NAMALWA (cell line): ENCODE data around the gene THSD7B.
"Not testable (repeated sequence)": the region's sequence is repeated elsewhere in the genome, so short reads cannot be mapped to it uniquely, and the experiment has no call there.

Source experiments
- DNase-seq: peaks from one replicate; pipeline ENCODE4 v3.0.0-alpha.2; 2015; ENCODE audit warnings: low spot score

Gene THSD7B

DNA sequence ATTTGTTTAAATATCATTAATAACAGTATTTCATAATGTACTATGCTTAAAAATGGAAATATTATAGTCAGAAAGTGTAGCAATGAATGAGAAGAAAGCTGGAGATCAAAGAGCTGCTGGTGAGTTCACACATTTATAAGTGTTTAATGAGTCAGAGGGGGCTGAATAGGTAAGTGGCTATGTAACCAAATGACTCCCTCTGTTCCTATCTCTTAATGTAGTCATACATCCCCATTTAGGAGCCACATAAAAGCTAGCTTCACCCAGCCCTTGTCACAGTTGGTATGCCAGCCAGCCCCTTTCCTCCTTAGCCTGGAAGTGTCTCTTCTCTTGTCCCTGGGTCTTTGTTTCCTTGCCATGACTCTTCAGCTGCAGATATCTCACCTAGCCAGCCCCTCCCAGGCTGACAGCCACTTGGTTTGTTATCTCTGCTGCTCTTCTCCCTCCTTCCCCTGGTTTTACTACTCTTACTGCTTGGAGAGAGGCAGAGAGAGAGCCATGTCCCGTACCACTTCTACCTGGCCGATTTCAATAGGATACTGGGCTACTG is 760.4 kb downstream of the THSD7B start:
- no peak for DNase-seq

DNA sequence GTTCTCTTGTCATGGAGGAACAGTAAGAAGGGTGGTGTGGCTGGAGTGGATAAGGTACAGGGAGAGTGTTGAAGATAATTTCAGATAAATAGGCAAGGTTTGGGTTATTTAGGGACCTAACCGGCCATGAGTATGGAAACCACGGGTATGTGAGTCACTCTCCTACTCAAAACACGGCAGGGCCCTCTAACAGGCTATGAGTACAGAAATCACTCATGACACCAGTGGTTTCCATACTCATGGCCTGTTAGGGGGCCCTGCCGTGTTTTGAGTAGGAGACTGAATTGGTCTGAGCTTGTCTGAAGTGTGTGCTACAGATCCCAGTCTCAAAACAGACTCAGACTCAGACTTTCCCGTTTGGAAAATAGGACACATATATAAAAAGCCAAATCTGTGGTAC is 770.6 kb downstream of the THSD7B start:
- no peak for DNase-seq

DNA sequence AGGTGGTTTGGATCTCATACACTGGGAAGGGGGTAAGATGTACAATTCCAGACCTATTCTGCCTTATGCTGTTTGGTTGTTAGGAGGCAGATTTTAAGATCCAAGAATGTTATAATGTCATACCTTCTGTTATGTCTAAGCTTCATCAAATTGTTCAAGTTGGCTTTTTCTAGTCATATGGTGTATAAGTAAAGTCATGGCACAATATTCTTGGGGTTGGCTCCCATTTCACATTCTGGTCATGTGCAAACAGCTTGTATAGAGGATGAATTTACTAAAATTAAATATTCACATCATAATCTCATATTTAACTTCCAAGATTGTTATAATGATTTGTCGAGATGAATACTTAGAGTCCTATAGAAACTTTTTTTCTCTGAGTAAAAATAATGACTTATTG is 774.0 kb downstream of the THSD7B start:
- no peak for DNase-seq

DNA sequence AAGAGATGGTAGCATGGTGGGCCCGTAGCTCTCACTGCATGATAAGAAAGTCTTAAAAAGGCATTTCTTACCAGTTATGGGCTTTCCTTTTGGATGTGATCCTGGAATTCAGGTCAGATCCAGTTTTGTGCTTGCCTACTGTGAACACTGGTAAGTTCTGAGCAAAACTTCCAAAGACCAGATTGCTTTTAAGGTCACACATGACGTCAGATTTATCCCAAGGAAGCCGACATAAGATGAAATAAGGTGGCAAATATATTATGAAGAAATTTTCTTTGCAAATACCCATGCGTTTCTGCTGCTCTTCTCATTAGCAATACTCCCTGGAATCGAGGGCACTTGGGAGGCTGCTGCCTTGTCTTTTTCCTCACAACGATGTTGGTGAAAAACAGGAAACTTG is 782.5 kb downstream of the THSD7B start:
- no peak for DNase-seq

DNA sequence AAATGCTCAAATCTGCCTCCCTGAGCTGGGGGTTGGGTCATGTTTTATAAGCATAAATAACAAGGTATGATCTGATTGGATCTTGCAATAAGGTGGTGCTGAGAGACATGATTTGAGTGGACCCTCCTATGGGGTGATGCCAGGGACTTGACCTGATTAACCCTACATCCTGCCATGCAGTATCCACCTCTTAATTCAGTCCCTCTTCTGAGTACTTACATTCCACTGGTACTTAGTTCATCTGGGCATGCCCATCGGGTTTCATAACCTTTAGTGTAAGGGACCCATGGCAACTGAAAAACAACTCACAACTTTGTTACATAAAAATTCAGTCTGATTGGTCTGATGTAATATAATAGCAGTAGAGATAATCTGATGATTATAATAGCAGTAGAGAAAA is 801.0 kb downstream of the THSD7B start:
- no peak for DNase-seq

DNA sequence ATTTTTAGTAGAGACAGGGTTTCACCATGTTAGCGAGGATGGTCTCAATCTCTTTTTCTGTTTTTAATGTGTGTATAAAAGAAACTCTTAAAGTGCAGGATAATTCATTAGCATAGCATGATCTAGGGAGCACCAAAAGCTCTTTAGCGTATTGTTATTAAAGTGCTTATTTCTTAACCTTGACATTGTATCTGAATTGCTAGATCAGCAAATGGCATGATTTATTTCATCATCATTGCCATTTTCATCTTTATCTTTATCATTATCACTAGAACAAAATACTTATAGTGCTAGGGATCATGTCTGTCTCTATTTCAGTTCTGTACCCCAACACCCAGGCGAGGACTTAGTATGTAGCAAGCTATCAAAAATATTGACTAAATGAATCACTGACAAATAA is 805.1 kb downstream of the THSD7B start:
- no peak for DNase-seq

DNA sequence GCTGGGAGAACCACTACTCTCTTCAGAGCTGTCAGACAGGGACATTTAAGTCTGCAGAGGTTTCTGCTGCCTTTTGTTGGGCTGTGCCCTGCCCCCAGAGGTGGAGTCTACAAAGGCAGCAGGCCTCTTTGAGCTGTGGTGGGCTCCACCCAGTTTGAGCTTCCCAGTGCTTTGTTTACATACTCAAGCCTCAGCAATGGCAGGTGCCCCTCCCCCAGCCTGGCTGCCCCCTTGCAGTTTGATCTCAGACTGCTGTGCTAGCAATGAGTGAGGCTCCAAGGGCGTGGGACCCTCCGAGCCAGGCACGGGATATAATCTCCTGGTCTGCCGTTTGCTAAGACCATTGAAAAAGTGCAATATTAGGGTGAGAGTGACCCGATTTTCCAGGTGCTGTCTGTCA is 822.5 kb downstream of the THSD7B start:
- not testable (repeated sequence) for DNase-seq

DNA sequence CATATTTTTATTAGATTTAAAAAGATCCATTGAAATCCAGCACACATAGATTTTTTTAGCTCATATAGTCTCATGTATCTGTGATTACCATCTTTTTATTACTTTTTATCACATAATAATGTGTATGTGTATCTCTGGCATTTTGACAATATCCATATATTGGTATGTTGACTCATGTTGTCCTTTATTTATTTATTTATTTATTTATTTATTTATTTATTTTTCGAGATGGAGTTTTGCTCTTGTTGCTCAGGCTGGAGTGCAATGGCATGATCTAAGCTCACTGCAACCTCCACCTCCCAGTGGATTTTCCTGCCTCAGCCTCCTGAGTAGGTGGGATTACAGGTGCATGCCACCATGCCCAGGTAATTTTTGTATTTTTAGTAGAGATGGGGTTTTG is 823.2 kb downstream of the THSD7B start:
- DNase-seq = not testable (repeated sequence)

DNA sequence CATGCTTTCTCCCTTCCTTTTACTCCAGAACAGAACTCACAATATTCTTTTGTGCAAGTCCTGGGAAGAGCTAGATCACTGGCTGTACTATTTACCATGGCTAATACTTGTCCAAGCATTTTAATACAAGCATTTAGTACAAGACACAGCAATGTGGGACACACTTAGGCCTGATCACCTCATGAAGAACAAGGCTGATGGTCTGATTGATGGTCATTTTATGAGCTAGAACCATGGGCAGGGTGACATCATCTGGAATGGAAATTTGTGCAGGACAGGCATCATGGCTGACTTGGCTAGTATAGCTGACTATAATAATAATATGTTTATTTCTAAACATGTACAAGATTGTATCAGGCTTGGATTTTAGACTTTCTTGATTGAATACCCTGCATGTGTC is 824.8 kb downstream of the THSD7B start:
- no peak for DNase-seq

DNA sequence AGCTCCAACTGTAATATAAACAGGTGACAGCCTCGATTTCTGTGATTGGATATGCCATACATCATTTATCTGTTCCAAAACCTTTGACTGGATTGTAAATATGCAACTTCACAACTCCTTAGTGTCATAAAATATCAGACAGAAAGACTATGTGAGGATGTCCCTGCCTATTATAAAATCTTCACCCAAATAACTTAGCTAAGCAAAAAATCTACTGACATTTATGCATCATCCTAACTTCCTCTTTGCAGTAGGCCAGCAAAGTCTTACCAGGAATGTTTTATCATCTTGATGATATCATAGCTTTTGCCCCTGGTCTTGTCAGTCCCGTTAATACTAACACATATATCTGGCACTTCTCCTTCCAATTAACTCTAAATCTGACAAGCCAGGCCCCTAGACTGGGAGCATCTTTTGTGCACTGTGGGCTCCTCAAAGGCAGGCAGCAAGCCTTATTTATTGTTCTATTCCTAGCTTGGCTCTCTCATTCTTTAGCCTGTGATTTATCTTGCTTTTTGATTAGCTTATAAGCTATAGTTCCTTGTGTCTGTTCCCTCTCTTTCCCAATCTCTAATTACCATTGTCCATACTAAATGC is 842.5 kb downstream of the THSD7B start:
- DNase-seq = no peak

DNA sequence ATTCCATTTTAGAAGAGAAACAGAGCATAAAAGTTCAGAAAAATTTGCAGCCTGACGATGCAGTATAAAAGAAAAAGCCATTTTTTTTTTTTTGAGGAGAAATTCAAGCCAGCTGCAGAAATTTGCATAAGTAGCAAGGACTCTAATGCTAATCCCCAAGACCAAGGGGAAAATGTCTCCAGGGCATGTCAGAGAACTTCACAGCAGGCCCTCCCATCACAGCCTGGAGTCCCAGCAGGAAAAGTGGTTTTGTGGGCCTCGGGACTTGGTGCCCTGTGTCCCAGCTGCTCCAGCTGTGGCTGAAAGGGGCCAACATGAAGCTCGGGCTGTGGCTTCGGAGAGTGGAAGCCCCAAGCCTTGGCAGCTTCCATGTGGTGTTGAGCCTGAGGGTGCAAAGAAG is 873.6 kb downstream of the THSD7B start:
- DNase-seq = no peak

DNA sequence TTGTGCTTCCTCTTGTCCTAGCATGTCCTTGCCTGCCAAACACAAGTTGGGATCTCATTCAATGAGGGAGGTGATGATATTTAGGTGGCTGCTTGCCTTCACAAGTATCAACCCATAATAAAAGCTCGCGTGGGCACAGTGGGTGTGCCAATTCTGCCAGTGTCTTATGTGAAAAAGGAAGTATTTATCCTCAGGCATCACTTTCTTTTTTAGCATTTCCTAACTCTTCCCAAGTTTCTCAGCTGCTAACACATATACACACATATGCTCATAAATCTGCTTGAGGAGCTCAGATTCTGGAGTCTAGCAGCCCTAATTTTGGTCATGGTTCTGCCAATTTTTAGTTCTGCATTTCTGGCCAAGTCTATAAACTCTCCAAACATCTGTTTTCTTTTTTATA is 879.4 kb downstream of the THSD7B start:
- DNase-seq = no peak

DNA sequence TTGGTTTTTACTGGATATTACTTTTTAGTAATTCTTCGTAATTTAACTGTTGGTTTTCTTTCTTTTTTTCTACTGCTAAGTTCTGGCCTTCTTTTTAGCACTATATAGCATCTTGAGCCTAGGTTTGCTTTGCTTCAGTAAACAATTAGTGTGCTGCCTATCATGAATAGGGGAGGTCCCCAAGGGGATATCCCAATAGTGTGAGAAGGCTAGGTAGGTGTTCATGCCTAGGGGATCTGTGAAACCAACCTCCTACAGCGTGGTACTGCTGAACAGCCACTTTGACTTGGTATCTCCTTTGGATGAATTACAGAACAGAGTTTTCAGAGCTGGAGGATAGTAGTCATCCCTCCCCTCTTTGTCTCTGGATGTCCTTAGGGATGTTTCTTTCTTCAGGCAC is 888.7 kb downstream of the THSD7B start:
- DNase-seq = no peak

DNA sequence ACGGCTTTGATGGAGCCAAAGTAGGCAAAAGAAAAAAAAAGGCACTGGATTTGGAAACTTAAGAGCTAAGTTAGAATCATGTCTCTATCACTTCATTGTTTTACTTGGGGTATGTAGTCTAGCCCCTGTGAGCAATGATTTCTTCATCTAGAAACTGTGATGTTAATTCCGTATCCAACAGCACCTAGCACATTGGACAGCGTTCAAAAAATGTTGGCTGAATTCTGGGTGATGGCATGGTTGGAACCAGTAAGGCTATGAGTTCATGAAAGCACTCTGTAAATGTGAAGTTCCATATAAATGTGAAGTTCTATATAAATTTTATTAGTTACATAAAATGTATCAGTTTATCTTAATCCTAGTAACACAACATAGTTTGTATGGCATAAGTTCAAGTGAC is 890.5 kb downstream of the THSD7B start:
- DNase-seq = no peak

DNA sequence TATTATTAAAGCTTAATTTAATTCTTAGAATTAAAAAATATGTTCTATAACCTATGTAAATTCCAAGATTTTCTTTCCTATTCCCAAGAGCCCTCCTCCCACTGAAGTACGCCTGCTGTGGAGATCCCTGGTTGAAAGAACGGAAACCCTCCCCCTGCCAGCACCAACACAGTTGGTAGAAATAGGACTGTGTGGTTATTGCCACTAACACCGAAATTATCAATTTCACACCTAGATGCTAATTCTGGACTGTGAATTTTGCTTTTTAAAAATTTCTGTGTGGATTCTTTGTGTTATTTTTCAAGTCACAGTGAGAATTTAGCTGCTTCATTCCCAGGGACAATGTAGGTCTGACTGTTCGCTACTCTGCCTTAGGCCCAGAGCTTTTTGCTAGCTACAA is 893.1 kb downstream of the THSD7B start:
- DNase-seq = no peak

DNA sequence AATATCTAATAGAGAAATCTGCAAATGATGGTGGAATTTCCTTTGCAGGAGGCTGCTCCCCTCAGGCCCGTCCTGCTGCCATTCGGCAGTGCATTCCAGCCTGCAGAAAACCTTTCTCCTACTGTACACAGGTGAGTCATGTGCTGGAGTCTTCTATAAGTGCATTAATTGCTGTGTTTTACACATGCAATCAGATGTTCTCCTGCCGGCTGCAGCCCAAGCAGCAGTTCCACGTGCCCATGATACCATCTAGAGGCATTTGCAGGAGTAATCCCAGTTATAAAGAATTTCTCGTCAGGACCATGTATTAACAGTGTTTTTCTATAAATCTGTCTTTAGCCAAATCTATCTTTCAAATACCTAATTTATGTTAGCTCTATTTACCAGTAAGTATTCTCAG is 894.3 kb downstream of the THSD7B start:
- DNase-seq = peak; percentile 9

DNA sequence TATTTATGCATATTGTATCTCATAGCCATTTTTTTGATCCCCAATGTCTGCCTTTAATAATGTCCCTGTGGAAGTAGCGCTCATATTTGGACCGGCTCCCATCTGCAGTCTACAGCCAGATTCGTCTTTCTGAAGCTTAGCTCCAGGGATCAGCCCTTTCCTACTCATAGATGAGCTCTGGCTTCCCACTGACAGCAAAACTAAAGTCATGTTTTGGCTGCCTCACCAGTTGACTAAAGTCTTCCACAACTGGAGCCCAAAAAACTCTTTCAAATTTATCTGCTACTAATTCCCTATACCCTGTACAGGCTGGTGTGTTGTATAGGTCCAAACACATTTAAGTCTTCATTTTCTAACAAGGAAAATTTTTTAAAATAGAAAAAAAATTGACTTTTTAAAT is 904.8 kb downstream of the THSD7B start:
- DNase-seq = no peak

DNA sequence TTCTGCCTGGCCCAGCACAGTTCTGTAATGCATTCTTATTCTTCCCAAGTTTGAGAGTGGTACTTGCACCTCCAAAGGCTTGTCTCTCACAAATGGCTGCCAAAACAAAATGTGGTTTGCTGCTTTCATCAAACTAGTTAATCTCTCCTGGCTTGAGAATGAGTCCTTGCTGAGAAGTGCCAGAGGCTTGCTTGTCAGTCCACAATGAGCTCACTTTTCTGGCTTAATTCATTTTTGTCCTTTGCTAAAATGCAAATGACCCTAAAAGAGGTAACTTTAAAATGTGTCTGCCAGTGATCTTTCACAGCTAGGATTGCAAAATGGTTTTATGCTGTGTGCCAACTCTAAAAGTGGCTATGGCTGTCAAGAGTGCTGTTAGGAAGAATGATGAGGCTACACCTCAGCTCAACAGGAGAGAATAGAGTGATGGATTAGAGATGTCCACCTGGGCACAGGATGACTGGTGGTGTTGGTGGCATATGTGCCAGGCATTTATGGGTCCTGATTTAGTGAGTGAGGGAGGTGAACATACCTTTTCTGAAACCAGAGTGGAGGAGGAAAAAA is 907.7 kb downstream of the THSD7B start:
- no peak for DNase-seq

DNA sequence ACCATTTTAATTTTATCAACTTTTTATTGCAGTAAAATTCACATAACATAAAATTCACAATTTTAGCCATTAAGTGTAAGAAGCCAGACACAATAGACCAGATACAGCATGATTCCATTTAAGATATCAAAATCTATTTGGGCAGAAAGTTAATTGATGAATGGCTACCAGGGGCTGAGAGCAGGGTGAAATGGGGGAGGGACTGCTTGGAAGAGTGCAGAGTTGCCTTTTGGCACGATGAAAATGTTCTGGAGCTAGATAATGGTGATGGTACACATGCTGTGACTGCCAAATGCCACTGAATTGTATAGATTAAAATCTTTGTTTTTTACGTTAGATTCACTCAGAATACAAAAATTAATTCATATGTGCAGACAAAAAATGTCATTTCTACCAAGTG is 909.6 kb downstream of the THSD7B start:
- no peak for DNase-seq

DNA sequence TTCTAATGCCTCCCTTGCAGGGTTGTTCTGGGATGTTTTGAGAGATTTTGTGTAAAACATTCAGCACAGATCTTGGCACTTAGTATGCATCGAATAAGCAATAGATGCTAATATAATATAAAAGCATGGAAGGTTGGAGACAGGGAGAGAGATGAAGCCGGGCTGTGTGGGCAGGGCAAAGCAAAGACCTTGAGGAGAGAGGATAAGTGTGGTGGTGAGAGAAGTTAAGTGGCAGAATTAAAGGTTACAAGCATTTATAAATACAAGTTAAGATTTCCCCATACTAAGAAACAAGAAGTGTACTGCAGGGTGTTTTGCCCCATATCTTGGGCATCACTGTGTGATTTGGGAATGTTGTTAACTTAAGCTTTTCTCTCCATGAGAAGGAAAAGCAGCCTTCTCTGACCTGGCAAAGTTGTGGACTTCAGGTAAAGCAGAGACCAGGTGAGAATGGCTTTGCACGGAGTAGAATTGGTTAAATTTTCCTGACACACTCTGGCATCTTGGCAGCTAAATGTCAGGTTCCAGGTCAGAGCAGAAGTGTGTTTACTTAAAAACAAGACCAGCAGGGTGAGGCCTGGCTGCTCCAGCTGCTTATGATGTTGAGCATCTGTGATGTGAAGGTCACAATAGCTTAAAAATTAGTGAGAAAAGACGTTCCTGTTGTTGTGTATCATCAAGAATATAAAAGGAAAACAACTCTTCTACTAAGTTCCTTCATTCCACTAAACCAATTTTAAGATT is 910.4 kb downstream of the THSD7B start:
- no peak for DNase-seq

DNA sequence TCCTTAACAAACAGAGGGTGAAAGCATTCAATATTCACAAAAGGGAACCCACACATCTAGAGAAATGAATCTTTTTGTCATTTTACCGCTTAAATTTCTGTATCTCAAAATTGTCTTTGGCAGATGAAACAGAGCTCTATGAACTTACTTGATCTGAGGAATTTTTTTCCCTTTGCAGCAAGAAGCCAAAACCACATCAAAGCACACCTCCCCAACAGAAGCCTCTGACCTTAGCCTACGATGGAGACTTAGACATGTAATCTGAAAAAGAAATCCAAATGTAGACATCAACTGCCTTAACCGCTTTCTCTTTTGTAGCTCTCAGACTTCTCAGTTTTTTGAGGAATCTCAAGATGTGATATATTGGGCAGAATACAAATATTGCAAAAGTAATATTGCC is 911.0 kb downstream of the THSD7B start:
- DNase-seq = no peak

DNA sequence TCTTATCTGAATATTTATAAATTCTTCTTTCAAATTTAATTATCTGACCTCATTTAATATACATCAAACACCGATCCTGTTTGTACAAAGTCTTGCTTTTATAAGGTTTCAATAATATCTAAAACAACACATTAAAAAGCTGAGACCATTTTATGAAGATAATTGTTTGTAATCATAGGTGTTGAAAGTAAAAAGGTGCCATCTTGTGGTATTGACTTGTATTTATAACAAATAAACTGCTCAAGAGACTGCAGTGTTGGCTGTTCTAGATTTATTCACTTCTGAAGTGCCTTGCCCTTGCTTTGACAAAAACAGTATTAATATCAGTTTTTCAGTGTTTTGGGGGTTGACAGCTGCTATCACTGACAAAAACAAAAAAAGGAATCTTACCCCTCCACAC is 912.1 kb downstream of the THSD7B start:
- no peak for DNase-seq

DNA sequence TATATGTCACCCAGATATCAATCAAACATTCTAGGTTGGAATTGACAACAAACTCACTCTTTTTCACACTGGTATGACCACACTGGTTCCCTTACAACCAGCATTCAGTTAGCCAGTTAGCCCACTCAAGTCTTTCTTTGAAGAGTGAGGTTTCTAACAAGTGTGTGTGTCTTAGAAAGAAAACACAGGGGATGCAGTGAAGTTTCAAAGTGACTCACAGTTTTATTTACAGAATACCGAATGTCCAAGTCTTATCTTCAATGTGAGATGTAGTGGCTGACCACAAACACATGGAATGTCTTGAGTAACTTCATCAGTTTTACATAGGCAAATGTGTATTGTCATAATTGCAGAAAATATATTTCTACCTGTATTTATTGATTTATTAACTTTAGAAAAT is 924.2 kb downstream of the THSD7B start:
- DNase-seq = no peak

DNA sequence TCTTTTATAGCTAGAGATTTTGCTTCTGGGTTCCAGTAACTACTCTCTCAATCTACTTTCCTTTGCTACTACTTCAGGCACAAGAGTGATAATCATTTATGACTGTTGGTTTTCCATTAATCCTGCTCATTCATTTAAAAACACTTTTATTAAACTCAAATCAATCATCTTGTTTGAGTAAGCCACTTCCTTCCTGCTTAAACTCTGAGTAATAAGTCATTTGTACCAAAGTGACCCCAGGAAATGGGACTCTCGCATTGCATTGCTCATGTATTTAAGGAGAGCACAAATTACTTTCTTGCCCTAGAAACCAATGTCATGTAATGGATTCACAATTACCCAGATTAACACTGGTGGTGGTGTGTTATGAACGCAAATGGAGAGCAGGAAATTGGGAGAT is 928.2 kb downstream of the THSD7B start:
- DNase-seq = no peak
